GM12878 (cell line): ENCODE results near the gene CTR9. TPM values are rescaled to one million over a fixed set of nuclear protein-coding genes. Genes with fewer than 3 reads are reported as not detected.

Experiments used
- ATAC-seq: fragments of 200-7000 bp; cut with Tn5 transposase; 3 replicates; pipeline ENCODE4 v1.9.1; 2020; ENCODE audit warnings: mild to moderate bottlenecking, moderate library complexity
- BruUV-seq: library from RNA; stranded (reverse); fragments of 400-500 nt; replicated peaks from 2 replicates; lab custom pipeline; 2021; lab: Mats Ljungman, UMichigan
- CTCF ChIA-PET: fragments of 300-600 bp; sonication (Branson Sonifier 250); formaldehyde crosslinking; extraction: SDS; loops from one replicate; lab custom pipeline; 2021; ENCODE audit warnings: inconsistent platforms; lab: Yijun Ruan, JAX
- POLR2A ChIA-PET: fragments of 350-600 bp; formaldehyde crosslinking; extraction: SDS; loops from one replicate; lab custom pipeline; 2021; ENCODE audit warnings: inconsistent platforms; lab: Charles Lee
- RAD21 ChIA-PET: fragments of 300-600 bp; sonication (Branson Sonifier 250); formaldehyde crosslinking; loops from one replicate; lab custom pipeline; 2023; ENCODE audit warnings: antibody characterized with exemption; ENCODE audit not compliant: unreplicated experiment; lab: Charles Lee
- SMC1A ChIA-PET: fragments of 300-600 bp; sonication (Branson Sonifier 250); formaldehyde crosslinking; loops from one replicate; lab custom pipeline; 2023; ENCODE audit not compliant: unreplicated experiment, uncharacterized antibody; lab: Charles Lee
- DNase-seq: peaks from one replicate; pipeline ENCODE4 v3.0.0-alpha.2; 2011; ENCODE audit warnings: low read depth, low spot score
- FAIRE-seq: peaks from 3 replicates; lab custom pipeline; 2011; peaks lifted over from hg19 to GRCh38; lab: Jason Lieb, UNC
- H2AFZ ChIP-seq: 2 replicates; pipeline ENCODE4 v1.6.0; 2011; ENCODE audit warnings: low read depth, low read length, control low read depth; ENCODE audit not compliant: control insufficient read depth
- H3K27ac ChIP-seq: 2 replicates; pipeline ENCODE4 v1.5.1; 2011; ENCODE audit warnings: control low read depth; ENCODE audit not compliant: control insufficient read depth, insufficient read depth
- H3K27me3 ChIP-seq, 2 experiments: replicated peaks in 1 of 2; 2 replicates each; pipeline versions ENCODE4 v1.6.0 to v1.6.1; 2011; ENCODE audit warnings: low read length in 1 of 2; ENCODE audit not compliant: control insufficient read depth in 2 of 2, insufficient read depth in 2 of 2
- H3K36me3 ChIP-seq, 2 experiments: 2 replicates each; pipeline ENCODE4 v1.5.1; 2011; ENCODE audit warnings: low read length in 1 of 2; ENCODE audit not compliant: control insufficient read depth in 2 of 2, insufficient read depth in 2 of 2
- H3K4me1 ChIP-seq: 2 replicates; pipeline ENCODE4 v1.6.1; 2011; ENCODE audit warnings: mild to moderate bottlenecking, low read length, moderate library complexity, mixed read lengths; ENCODE audit not compliant: control insufficient read depth, insufficient read depth
- H3K4me2 ChIP-seq: 2 replicates; pipeline ENCODE4 v1.6.0; 2011; ENCODE audit warnings: control low read depth; ENCODE audit not compliant: control insufficient read depth, insufficient read depth
- H3K4me3 ChIP-seq: fragments of 200-600 bp; sonication (generic); 2 replicates; pipeline ENCODE4 v1.5.1; 2016
- H3K79me2 ChIP-seq: 2 replicates; pipeline ENCODE4 v1.6.0; 2011; ENCODE audit warnings: low read length; ENCODE audit not compliant: control insufficient read depth, insufficient read depth
- H3K9ac ChIP-seq: 2 replicates; pipeline ENCODE4 v1.8.0; 2011; ENCODE audit warnings: low read length, control low read depth, mixed read lengths; ENCODE audit not compliant: control insufficient read depth, insufficient read depth
- H3K9me3 ChIP-seq: replicated peaks from 3 replicates; pipeline ENCODE4 v1.5.1; 2011; ENCODE audit warnings: mild to moderate bottlenecking, low read length; ENCODE audit not compliant: control insufficient read depth, insufficient read depth
- H4K20me1 ChIP-seq: 2 replicates; pipeline ENCODE4 v1.6.0; 2011; ENCODE audit not compliant: control insufficient read depth, insufficient read depth
- CBFB ChIP-seq: IDR thresholded peaks from 2 replicates; pipeline ENCODE4 v1.6.1; 2016; ENCODE audit warnings: antibody characterized with exemption, low read depth
- IKZF2 ChIP-seq, 2 experiments: fragments of 450-650 bp; IDR thresholded peaks; 2 replicates each; pipeline ENCODE4 v1.6.1; 2017; ENCODE audit warnings: mild to moderate bottlenecking in 2 of 2, moderate library complexity in 2 of 2
- IRF3 ChIP-seq: fragments of 450-650 bp; IDR thresholded peaks from 2 replicates; pipeline ENCODE4 v1.6.1; 2014; ENCODE audit warnings: mild to moderate bottlenecking
- MYC ChIP-seq: IDR thresholded peaks from 2 replicates; pipeline ENCODE4 v1.6.1; 2011; ENCODE audit warnings: mild to moderate bottlenecking, low read length, moderate library complexity, inconsistent platforms; ENCODE audit not compliant: insufficient read depth, insufficient replicate concordance, insufficient read length, severe bottlenecking
- NRF1 ChIP-seq: conservative IDR thresholded peaks from 2 replicates; pipeline ENCODE4 v1.6.1; 2011; ENCODE audit warnings: mild to moderate bottlenecking, low read depth, low read length, improper control_type of control experiment
- POLR2AphosphoS2 ChIP-seq: IDR thresholded peaks from 2 replicates; pipeline ENCODE4 v1.6.1; 2011; ENCODE audit warnings: low read depth, mild to moderate bottlenecking, low read length, improper control_type of control experiment, moderate library complexity
- USF1 ChIP-seq: IDR thresholded peaks from 2 replicates; pipeline ENCODE4 v1.6.1; 2011; ENCODE audit warnings: borderline replicate concordance, low read depth, mild to moderate bottlenecking, moderate library complexity, mixed read lengths, low read length; ENCODE audit not compliant: insufficient read depth; ENCODE audit errors: extremely low read length
- ZBTB4 ChIP-seq: fragments of 450-650 bp; formaldehyde crosslinking; IDR thresholded peaks from 2 replicates; pipeline ENCODE4 v1.4.0; 2022; ENCODE audit warnings: mild to moderate bottlenecking, moderate library complexity
- ZNF217 ChIP-seq: fragments of 450-650 bp; IDR thresholded peaks from 2 replicates; pipeline ENCODE4 v1.6.1; 2017; ENCODE audit warnings: antibody characterized with exemption, mild to moderate bottlenecking
- WGBS: methylation state at CpG from one replicate; pipeline ENCODE4 v1.1.6; 2016; ENCODE audit warnings: low lambda C conversion rate; ENCODE audit not compliant: insufficient replicate concordance, insufficient coverage; ENCODE audit errors: missing lambda C conversion rate; 5-methylcytosine and 5-hydroxymethylcytosine counted together
- in situ Hi-C: fragments of 300-500 bp; cut with MboI; formaldehyde crosslinking; loops from 9 replicates; pipeline ENCODE4 v1.14.3; 2018; ENCODE audit warnings: mixed read lengths
- intact Hi-C: fragments of 100-400 bp; cut with micrococcal nuclease; formaldehyde crosslinking; loops from one replicate; pipeline ENCODE4 v1.14.2; 2022; ENCODE audit not compliant: unreplicated experiment
- polyA plus RNA-seq, 11 experiments: library from polyadenylated mRNA; depleted of rRNA in 4 of 11; unstranded in 6 of 11; stranded (reverse) in 5 of 11; fragments of >200 nt; fragmentation: Nextera tagmentation in 4 of 11; fragmentation: Illumina TruSeq in 1 of 11; extraction: Ambion mirVana in 4 of 11; extraction: Trizol in 1 of 11; gene quantifications; 1 replicate in 1 of 11; 2 replicates in 10 of 11; pipeline versions ENCODE4 v1.2.1 to v1.2.3, GENCODE V29; 2011 to 2016; ENCODE audit warnings: inconsistent platforms in 2 of 11, missing spikeins in 2 of 11, low read depth in 1 of 11
- total RNA-seq, 4 experiments: library from RNA; depleted of rRNA in 3 of 4; stranded (reverse); fragments of >200 nt in 3 of 4; fragmentation: Illumina TruSeq in 1 of 4; extraction: Trizol in 1 of 4; gene quantifications; 2 replicates each; pipeline versions ENCODE4 v1.2.1 to v1.2.3, GENCODE V29; 2013 to 2021

CTR9 gene
- total and polyA plus RNA-seq, 10 of the 15 experiments (the other 5 are each of a cell fraction or from before 2014, with no cell fraction given): 13.9 to 54.9 (median 28.9) TPM

GRCh38 chr11:10800292-10800691 is 49.2 kb downstream of the CTR9 start:
- WGBS: 78% methylated on average over 2 of the region's 2 CpGs
- ChIA-PET RAD21 (interaction anchor here (1.8 to 2.9 kb wide), 2 partner anchors 8 to 9 kb away, joined by 5 to 15 read pairs; partner anchors contain the start of gene EIF4G2), SMC1A (interaction anchor here (1.0 to 2.6 kb wide), 2 partner anchors 9 to 10 kb away, joined by 3 to 6 read pairs; no protein-coding TSS in a partner anchor), CTCF (interaction anchor here (1.8 to 7.0 kb wide), 3 partner anchors 8 to 30 kb away, joined by 7 to 61 read pairs (median 9); no protein-coding TSS in a partner anchor), POLR2A (no interaction called here)
- H2AFZ ChIP-seq: no peak overlapping the region
- no peaks in the 10 kb centered on the region for H3K4me1 ChIP-seq
- H3K36me3 ChIP-seq: peaks cover 25 to 67% of the 10 kb centered on the region in 2 experiments
- no peaks in the 10 kb centered on the region for H4K20me1 ChIP-seq
- H3K79me2 ChIP-seq: peaks cover 14% of the 10 kb centered on the region
- no peaks in the 10 kb centered on the region for H3K27me3 ChIP-seq
- in situ Hi-C loops: no loop called here
- H3K4me2 ChIP-seq: no peak overlapping the region
- intact Hi-C loops: no loop called here
- ATAC-seq (no peak), FAIRE-seq (no peak), DNase-seq (no peak)
- H3K9ac ChIP-seq: no peak overlapping the region
- no peaks in the 10 kb centered on the region for H3K9me3 ChIP-seq
- H3K27ac ChIP-seq: no peak overlapping the region
- no peak overlapping the region for H3K4me3 ChIP-seq
- TF ChIP-seq NRF1 (no peak), POLR2AphosphoS2 (0 out of 2 replicates have a peak, but pooled peaks have one; percentile 41)
- BruUV-seq: TSS peak; percentile 32

GRCh38 chr11:10803676-10804075 is 52.6 kb downstream of the CTR9 start:
- no peak overlapping the region for H3K9ac ChIP-seq
- no peak overlapping the region for H3K4me3 ChIP-seq
- no peak overlapping the region for H2AFZ ChIP-seq
- 0 out of 2 replicates have a peak overlapping the region, but pooled peaks have one; percentile 13 for H3K4me2 ChIP-seq
- H3K79me2 ChIP-seq: peaks cover 46% of the 10 kb centered on the region
- no peaks in the 10 kb centered on the region for H4K20me1 ChIP-seq
- WGBS: 79% methylated on average over 6 of the region's 6 CpGs
- H3K27me3 ChIP-seq: no peaks in the 10 kb centered on the region
- BruUV-seq: no TSS peak
- in situ Hi-C loops (no loop called here), intact Hi-C loops (no loop called here)
- no peak for FAIRE-seq
- SMC1A ChIA-PET: interaction anchor here (0.8 to 2.1 kb wide), 10 partner anchors 8 to 217 kb away, joined by 3 to 14 read pairs (median 3); no protein-coding TSS in a partner anchor
- ATAC-seq: no peak
- peaks cover 23 to 58% of the 10 kb centered on the region in 2 experiments for H3K36me3 ChIP-seq
- no peak overlapping the region for H3K27ac ChIP-seq
- peaks cover 10% of the 10 kb centered on the region; the same call in 1 of the 2 replicates for H3K4me1 ChIP-seq
- RAD21 ChIA-PET: interaction anchor here (1.1 to 2.2 kb wide), 2 partner anchors 11 to 53 kb away, joined by 3 to 10 read pairs; partner anchors contain the start of gene CTR9
- DNase-seq: no peak
- CTCF ChIA-PET: interaction anchor here (0.8 to 7.0 kb wide), 10 partner anchors 11 to 225 kb away, joined by 3 to 61 read pairs (median 4); partner anchors contain the start of gene CTR9
- POLR2A ChIA-PET: interaction anchor here (1.0 to 1.7 kb wide), 2 partner anchors 51 to 121 kb away, joined by 3 to 4 read pairs; no protein-coding TSS in a partner anchor
- H3K9me3 ChIP-seq: no peaks in the 10 kb centered on the region
- TF ChIP-seq IRF3 (no peak), IKZF2 (IDR thresholded peaks at IDR 0.05) (no peak), ZBTB4 (CRISPR knock-in tag) (no peak), MYC (no peak), CBFB (no peak), USF1 (no peak), ZNF217 (no peak)
